Hepatocyte (in vitro differentiated cells): Measurements from ENCODE around the gene ACAP3.

Experiments used
- CTCF ChIP-seq: fragments of 200-600 bp; sonication (generic); IDR thresholded peaks from 2 replicates; pipeline ENCODE4 v1.5.1; 2016; ENCODE audit warnings: antibody characterized with exemption, mild to moderate bottlenecking; ENCODE audit not compliant: poor library complexity
- EZH2 ChIP-seq: fragments of 200-600 bp; sonication (generic); IDR thresholded peaks from 2 replicates; pipeline ENCODE4 v1.6.1; 2016; ENCODE audit warnings: antibody characterized with exemption, mild to moderate bottlenecking, borderline replicate concordance

GRCh38 chr1:1336446-1336845 lies 28.7 kb upstream of the ACAP3 start:
- no peak for TF ChIP-seq CTCF
- no peak for TF ChIP-seq EZH2
